HCT116 (cell line): ENCODE measurements around the gene PPP1R36.

Experiments
- CEBPB ChIP-seq: IDR thresholded peaks from 2 replicates; pipeline ENCODE4 v1.6.1; 2012; ENCODE audit warnings: low read depth
- CTCF ChIP-seq, 3 experiments: fragments of 200-600 bp in 1 of 3; sonication (generic) in 1 of 3; IDR thresholded peaks in 2 of 3; conservative IDR thresholded peaks in 1 of 3; 2 replicates each; pipeline ENCODE4 v1.5.1; 2012 to 2017; ENCODE audit warnings: low read depth in 2 of 3, low read length in 2 of 3, antibody characterized with exemption in 1 of 3, borderline replicate concordance in 1 of 3, control low read depth in 1 of 3, mild to moderate bottlenecking in 1 of 3, mixed read lengths in 1 of 3, mixed run types in 1 of 3, moderate library complexity in 1 of 3; ENCODE audit not compliant: insufficient read depth in 1 of 3
- EZH2 ChIP-seq: fragments of 200-600 bp; sonication (generic); IDR thresholded peaks from 2 replicates; pipeline ENCODE4 v1.6.1; 2017; ENCODE audit warnings: antibody characterized with exemption, mixed run types
- EZH2phosphoT487 ChIP-seq: fragments of 200-600 bp; IDR thresholded peaks from 2 replicates; pipeline ENCODE4 v1.6.1; 2018; ENCODE audit warnings: antibody characterized with exemption, borderline replicate concordance
- FOSL1 ChIP-seq: IDR thresholded peaks from 2 replicates; pipeline ENCODE4 v1.6.1; 2012; ENCODE audit warnings: low read depth
- POLR2A ChIP-seq: IDR thresholded peaks from 2 replicates; pipeline ENCODE4 v1.7.0; 2011; ENCODE audit warnings: borderline replicate concordance; ENCODE audit not compliant: insufficient read depth, insufficient read length; ENCODE audit errors: extremely low read depth
- POLR2AphosphoS5 ChIP-seq: IDR thresholded peaks from 2 replicates; pipeline ENCODE4 v1.6.1; 2011; ENCODE audit warnings: mild to moderate bottlenecking, low read depth, low read length, moderate library complexity
- REST ChIP-seq: IDR thresholded peaks from 2 replicates; pipeline ENCODE4 v1.6.1; 2012; ENCODE audit warnings: low read depth
- ZNF274 ChIP-seq: fragments of 200-500 bp; sonication (Bioruptor generic); IDR thresholded peaks from 2 replicates; pipeline ENCODE4 v1.6.1; 2014; ENCODE audit warnings: mild to moderate bottlenecking, low read depth, low read length, inconsistent platforms

- TF ChIP-seq CTCF (IDR thresholded peaks at IDR 0.05 in 2 of 3, conservative IDR thresholded peaks at IDR 0.05 in 1 of 3; ENCODE audit: borderline replicate concordance in 1 of 3, insufficient read depth in 1 of 3, low read depth in 2 of 3, low read length in 2 of 3) (no peak), POLR2AphosphoS5 (no peak), REST (no peak), POLR2A (no peak), FOSL1 (no peak), CEBPB (no peak), EZH2phosphoT487 (no peak), EZH2 (no peak), ZNF274 (no peak)
Observed at GRCh38 chr14:64518229-64518628, 31.5 kb upstream of the PPP1R36 start.
